Measurements from ENCODE around the gene QPRT.
"Not testable (repeated sequence)": the region's sequence is repeated elsewhere in the genome, so short reads cannot be mapped to it uniquely, and the experiment has no call there.

DNA sequence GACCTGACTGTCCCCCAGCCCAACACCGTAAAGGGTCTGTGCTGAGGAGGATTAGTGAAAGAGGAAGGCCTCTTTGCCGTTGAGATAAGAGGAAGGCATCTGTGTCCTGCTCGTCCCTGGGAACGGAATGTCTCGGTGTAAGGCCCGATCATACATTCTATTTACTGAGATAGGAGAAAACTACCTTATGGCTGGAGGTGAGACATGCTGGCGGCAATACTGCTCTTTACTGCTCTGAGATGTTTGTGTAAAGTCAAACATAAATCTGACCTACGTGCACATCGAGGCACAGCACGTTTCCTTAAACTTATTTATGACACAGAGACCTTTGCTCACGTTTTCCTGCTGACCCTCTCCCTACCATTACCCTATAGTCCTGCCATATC lies 61.6 kb downstream of the QPRT start:
- TF ChIP-seq RAD21 (IDR thresholded peaks at IDR 0.05); CTCF (IDR thresholded peaks at IDR 0.05; ENCODE audit: low read depth, low read length, missing input control); TAF1 (conservative IDR thresholded peaks at IDR 0.05); YY1 (IDR thresholded peaks at IDR 0.05); REST (IDR thresholded peaks at IDR 0.05); MAX (IDR thresholded peaks at IDR 0.05); RXRA (IDR thresholded peaks at IDR 0.05); SP1 (IDR thresholded peaks at IDR 0.05); EGR1 (IDR thresholded peaks at IDR 0.05; ENCODE audit: low read depth in 2 of 2); GABPA (IDR thresholded peaks at IDR 0.05 in 1 of 2, conservative IDR thresholded peaks at IDR 0.05 in 1 of 2); FOXA1 (IDR thresholded peaks at IDR 0.05); HNF4A (conservative IDR thresholded peaks at IDR 0.05): not testable (repeated sequence)

Data from liver (tissue), 3 donors.